ENCODE data around the gene NUP42.

DNA sequence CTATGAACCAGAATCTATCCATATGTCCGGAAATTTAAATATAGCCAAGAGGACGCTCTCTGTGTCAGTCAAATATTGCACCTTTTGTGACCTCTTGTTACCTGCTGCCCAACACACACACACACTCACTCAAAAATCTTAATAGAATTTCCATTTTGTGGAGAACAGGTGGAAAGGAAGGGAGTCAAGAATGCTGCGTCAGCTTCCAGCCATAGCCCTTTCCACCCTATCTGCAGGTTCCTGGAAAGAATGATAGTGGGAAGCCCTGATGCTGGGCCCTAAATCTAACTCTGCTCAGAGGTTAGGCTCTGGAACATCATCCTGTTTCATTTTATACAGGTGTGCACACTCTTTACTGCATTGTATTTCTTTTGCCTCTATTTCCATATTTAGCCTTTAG, 55.2 kb downstream of the NUP42 start:
- TF ChIP-seq, protein P1, sequence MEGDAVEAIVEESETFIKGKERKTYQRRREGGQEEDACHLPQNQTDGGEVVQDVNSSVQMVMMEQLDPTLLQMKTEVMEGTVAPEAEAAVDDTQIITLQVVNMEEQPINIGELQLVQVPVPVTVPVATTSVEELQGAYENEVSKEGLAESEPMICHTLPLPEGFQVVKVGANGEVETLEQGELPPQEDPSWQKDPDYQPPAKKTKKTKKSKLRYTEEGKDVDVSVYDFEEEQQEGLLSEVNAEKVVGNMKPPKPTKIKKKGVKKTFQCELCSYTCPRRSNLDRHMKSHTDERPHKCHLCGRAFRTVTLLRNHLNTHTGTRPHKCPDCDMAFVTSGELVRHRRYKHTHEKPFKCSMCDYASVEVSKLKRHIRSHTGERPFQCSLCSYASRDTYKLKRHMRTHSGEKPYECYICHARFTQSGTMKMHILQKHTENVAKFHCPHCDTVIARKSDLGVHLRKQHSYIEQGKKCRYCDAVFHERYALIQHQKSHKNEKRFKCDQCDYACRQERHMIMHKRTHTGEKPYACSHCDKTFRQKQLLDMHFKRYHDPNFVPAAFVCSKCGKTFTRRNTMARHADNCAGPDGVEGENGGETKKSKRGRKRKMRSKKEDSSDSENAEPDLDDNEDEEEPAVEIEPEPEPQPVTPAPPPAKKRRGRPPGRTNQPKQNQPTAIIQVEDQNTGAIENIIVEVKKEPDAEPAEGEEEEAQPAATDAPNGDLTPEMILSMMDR (IDR thresholded peaks at IDR 0.05 in 4 of 5, conservative IDR thresholded peaks at IDR 0.05 in 1 of 5): no peak
- no peak for TF ChIP-seq POLR2A (IDR thresholded peaks at IDR 0.05)
